ENCODE results near the gene MYORG. TPM values are rescaled to one million over a fixed set of nuclear protein-coding genes. Genes with fewer than 3 reads are reported as not detected.

Gene MYORG
- total and polyA plus RNA-seq, 8 donors = 0.76 to 31.3 (median 14.4) TPM

DNA sequence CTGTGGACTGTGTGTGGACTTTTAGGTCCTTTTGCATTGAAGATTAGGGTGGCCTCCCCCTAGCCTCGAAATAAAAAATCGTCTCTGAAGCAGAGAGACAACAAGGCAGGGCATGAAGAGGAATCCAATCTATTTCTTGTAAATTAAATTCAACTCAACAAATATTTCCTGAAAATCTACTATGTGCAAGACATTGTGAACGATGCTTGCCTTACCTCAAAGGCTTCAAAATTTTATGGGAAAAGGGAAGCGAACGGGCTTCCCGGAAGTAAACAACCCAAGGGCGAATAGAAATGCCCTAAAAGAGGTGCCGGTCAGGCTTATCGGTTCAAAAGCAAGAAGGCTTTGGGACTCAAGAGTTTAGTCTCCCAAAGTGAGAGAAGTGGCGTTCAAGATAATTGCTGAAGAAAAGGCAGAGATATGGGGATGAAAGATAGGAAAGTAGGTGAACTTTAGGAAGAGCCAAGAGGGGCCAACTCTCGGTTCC is 48.2 kb downstream of the MYORG start:
- H3K9me3 ChIP-seq = no peaks in the 10 kb centered on the region
- DNase-seq = no peak
- H3K27ac ChIP-seq = peak overlapping the region; percentile 11 to 97 (median 92)
- intact Hi-C loops (cut with DNase I; ENCODE audit: low total_unique reads) = no loop called here
- H3K36me3 ChIP-seq = no peaks in the 10 kb centered on the region
- WGBS, 5 donors = 0 to 1% (median 0%) methylated on average over 11 of the region's 11 CpGs
- peak overlapping the region; percentile 51 to 76 (median 70) for H3K4me3 ChIP-seq
- H3K27me3 ChIP-seq = no peaks in the 10 kb centered on the region
- TF ChIP-seq POLR2A (IDR thresholded peaks at IDR 0.05) (no peak), POLR2AphosphoS5 (IDR thresholded peaks at IDR 0.05) (no peak), EP300 (IDR thresholded peaks at IDR 0.05) (no peak)
- TF ChIP-seq, protein P1, sequence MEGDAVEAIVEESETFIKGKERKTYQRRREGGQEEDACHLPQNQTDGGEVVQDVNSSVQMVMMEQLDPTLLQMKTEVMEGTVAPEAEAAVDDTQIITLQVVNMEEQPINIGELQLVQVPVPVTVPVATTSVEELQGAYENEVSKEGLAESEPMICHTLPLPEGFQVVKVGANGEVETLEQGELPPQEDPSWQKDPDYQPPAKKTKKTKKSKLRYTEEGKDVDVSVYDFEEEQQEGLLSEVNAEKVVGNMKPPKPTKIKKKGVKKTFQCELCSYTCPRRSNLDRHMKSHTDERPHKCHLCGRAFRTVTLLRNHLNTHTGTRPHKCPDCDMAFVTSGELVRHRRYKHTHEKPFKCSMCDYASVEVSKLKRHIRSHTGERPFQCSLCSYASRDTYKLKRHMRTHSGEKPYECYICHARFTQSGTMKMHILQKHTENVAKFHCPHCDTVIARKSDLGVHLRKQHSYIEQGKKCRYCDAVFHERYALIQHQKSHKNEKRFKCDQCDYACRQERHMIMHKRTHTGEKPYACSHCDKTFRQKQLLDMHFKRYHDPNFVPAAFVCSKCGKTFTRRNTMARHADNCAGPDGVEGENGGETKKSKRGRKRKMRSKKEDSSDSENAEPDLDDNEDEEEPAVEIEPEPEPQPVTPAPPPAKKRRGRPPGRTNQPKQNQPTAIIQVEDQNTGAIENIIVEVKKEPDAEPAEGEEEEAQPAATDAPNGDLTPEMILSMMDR (IDR thresholded peaks at IDR 0.05) = no peak
- H3K4me1 ChIP-seq = peaks cover 9 to 43% (median 26%) of the 10 kb centered on the region in 4 donors

DNA sequence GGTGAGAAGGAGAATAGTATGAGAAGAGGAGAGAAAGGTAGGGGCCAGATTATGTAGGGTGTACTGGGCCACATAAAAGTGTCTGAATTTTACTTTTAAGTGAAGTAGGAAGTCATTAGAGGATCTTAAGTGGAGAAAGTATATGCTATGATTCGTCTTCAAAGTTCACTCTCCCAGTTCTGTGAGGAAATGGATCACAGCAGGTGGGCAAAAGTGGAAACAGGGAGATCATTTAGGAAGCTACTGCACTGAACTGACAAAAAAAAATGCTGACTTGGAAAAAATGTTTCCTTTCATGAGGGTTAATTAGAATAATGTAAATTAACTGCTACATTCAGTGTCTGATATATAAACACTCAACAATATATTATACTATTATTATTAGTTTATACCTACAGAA is 50.0 kb downstream of the MYORG start:
- intact Hi-C loops (cut with DNase I; ENCODE audit: low total_unique reads) = no loop called here
- WGBS, 5 donors = 67 to 85% (median 84%) methylated on average over 1 of the region's 1 CpG
- Histone ChIP-seq H3K27ac (no peak overlapping the region), H3K36me3 (no peaks in the 10 kb centered on the region), H3K9me3 (no peaks in the 10 kb centered on the region), H3K4me1 (peaks cover 9 to 31% (median 18%) of the 10 kb centered on the region in 4 donors), H3K27me3 (no peaks in the 10 kb centered on the region), H3K4me3 (no peak overlapping the region)
- TF ChIP-seq, protein P1 (IDR thresholded peaks at IDR 0.05) = no peak
- no peak for TF ChIP-seq POLR2A (IDR thresholded peaks at IDR 0.05)
- no peak for DNase-seq

DNA sequence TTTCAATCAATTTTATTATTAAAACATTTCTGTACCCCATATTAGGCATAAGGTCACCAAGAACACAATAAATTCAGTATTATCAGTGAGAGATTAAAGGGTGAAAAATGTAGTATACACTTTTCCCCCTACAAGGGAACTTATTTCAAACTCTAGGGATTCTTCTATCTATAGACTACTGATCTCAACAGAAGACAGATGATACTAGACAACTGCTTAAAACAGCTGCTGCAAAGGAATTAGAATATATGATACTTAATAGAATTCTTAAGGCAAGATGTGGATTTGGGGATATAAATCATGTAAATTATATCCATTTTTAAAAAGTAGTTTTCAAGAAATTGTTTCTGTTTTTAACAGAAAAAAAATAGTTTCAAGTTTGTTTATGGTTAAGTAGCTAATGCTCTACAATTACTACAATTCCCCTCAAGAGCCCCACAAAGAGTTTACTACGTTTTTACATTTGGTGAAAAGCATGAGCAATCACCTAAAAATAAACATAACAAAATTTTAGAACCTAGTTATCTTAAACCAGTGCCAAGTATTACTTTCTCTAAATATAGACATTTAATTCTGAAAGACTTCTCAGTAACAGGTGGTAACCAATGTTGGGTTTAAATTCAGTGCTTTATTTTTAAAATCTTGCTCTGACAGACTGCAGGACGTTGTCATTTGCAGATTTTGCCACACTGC is 53.7 kb downstream of the MYORG start:
- no peak for DNase-seq
- Histone ChIP-seq H3K4me3 (no peak overlapping the region), H3K27me3 (no peaks in the 10 kb centered on the region), H3K4me1 (peaks cover 0 to 7% (median under 1%) of the 10 kb centered on the region in 4 donors), H3K27ac (no peak overlapping the region), H3K36me3 (no peaks in the 10 kb centered on the region), H3K9me3 (no peaks in the 10 kb centered on the region)
- intact Hi-C loops (cut with DNase I; ENCODE audit: low total_unique reads) = no loop called here
- WGBS, 5 donors = 62 to 72% (median 71%) methylated on average over 2 of the region's 2 CpGs
- TF ChIP-seq POLR2A (IDR thresholded peaks at IDR 0.05) = no peak
- TF ChIP-seq EP300 (IDR thresholded peaks at IDR 0.05) = no peak
- TF ChIP-seq POLR2AphosphoS5 (IDR thresholded peaks at IDR 0.05) = no peak
- TF ChIP-seq, protein P1 (IDR thresholded peaks at IDR 0.05) = no peak

DNA sequence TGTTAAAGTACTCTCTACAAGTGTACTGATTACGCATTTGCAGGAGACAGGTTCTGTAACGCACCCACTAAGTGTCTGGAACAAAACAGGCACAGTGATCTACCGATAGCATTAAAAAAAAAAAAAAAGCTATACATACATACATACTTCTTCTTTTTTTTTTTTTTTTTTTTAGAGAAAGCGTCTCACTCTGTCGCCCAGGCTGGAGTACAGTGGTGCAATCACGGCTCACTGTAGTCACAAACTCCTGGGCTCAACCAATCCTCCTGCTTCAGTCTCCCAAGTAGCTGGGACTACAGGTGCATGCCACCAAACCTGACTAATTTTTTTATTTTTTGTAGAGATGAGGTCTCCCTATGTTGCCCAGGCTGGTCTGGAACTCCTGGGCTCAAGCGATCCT is 55.2 kb downstream of the MYORG start:
- intact Hi-C loops (cut with DNase I; ENCODE audit: low total_unique reads) = no loop called here
- Histone ChIP-seq H3K27me3 (no peaks in the 10 kb centered on the region), H3K4me1 (no peaks in the 10 kb centered on the region), H3K9me3 (no peaks in the 10 kb centered on the region), H3K4me3 (no peak overlapping the region), H3K27ac (no peak overlapping the region), H3K36me3 (no peaks in the 10 kb centered on the region)
- 92 to 95% (median 93%) methylated on average over 7 of the region's 7 CpGs for WGBS, 5 donors
- DNase-seq = no peak
- TF ChIP-seq POLR2AphosphoS5 (IDR thresholded peaks at IDR 0.05) (no peak), EP300 (IDR thresholded peaks at IDR 0.05) (no peak), POLR2A (IDR thresholded peaks at IDR 0.05) (no peak)
- TF ChIP-seq, protein P1 (IDR thresholded peaks at IDR 0.05) = no peak

Measured in stomach (tissue), 9 donors.